Neuron (in vitro differentiated cells): ENCODE measurements around the gene HDAC9.
A peak's percentile ranks its signal among the peaks of the same experiment; 100 is the strongest.

Source experiments
- H2AFZ ChIP-seq: one replicate; pipeline ENCODE4 v1.6.1; 2013; ENCODE audit warnings: low read depth, mild to moderate bottlenecking, inconsistent platforms, low read length, moderate library complexity
- H3K27me3 ChIP-seq: one replicate; pipeline ENCODE4 v1.6.1; 2013; ENCODE audit warnings: low read length; ENCODE audit not compliant: insufficient read depth
- H3K36me3 ChIP-seq: one replicate; pipeline ENCODE4 v1.6.1; 2013; ENCODE audit warnings: low read length; ENCODE audit not compliant: insufficient read depth
- H3K4me1 ChIP-seq: one replicate; pipeline ENCODE4 v1.6.1; 2013; ENCODE audit warnings: low read length; ENCODE audit not compliant: insufficient read depth
- H3K4me3 ChIP-seq: 2 replicates; pipeline ENCODE4 v1.5.1; 2013; ENCODE audit warnings: mild to moderate bottlenecking, low read length, moderate library complexity
- H3K9me3 ChIP-seq: one replicate; pipeline ENCODE4 v1.6.1; 2013; ENCODE audit warnings: low read length

Gene HDAC9

DNA sequence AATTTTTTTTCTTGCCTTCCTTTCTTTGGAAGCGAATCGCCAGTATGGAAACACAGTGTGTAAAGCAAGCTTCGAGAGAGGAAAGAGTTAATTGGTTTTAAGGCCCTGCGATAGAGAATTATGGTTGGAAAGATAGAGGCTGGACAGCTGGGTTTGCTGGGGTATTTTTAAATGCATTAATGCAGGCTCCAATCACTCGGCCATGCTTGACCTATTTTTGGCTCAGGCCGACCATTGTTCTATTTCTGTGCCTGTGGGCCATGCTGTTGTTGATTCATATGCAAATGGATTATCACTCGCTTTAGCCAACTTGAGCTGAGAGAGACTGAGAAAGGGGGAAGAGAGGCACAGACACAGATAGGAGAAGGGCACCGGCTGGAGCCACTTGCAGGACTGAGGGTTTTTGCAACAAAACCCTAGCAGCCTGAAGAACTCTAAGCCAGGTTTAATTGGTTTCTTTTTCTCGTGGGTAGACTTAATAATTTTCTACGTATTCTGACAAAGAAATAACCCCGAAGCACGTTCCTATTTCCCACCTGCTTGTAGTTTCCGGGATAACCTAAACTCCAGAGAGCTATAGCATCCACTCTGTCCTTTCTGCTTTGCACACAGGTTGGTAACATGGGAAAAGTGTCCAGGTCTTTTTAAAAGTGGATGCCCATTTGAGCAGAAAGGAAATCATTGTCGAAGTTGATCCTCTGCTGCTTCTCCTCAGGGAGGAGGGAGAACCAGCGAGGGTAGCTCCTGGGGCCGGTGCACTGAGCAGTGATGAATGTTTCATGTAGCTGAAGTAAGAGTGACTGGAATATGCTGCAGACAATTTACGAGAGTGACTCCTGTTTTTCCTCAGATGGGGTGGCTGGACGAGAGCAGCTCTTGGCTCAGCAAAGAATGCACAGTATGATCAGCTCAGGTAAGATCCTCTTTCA, at the start of gene HDAC9:
HDAC9 (plus strand) TSS at position 338 of the 929 bp plus-strand sequence; CDS start at position 892, 554 bp downstream.
- H3K36me3 ChIP-seq = no peaks in the 10 kb centered on the region
- no peaks in the 10 kb centered on the region for H3K27me3 ChIP-seq
- H3K4me3 ChIP-seq = peak within 1 kb of the TSS; percentile 88
- peaks cover 32% of the 10 kb centered on the region for H3K4me1 ChIP-seq
- H2AFZ ChIP-seq = peak within 1 kb of the TSS; percentile 96
- no peaks in the 10 kb centered on the region for H3K9me3 ChIP-seq

DNA sequence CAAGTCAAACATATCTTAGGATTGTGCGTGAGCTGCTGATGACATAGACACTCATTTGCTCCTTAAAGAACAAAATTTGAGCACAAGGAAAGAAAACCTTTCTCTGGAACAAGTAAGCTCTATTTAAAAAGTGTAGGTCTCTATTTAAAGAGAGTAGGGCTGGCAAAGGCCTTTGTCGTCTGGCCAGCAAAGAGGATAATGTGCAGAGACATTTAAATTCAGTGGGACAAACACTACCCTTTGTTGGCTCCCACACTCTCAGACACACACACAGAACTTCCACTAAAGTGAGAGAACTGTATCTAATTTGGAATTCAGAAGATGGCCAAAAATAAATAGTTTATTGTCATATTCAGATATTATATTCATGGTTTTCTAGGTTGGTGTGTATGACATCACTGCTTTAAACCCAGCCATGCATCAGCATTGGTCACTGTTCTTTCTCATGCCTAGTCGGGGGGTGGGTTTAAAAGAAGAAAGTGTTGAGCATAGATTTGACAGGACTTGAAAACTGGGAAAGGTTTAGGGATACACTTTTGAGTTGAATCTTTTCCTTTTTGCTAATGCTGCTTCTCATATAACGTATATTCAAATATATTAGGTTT, 49.5 kb upstream of the HDAC9 start:
- Histone ChIP-seq H3K4me1 (peaks cover 25% of the 10 kb centered on the region), H3K27me3 (no peaks in the 10 kb centered on the region), H2AFZ (peak overlapping the region; percentile 98), H3K9me3 (no peaks in the 10 kb centered on the region), H3K4me3 (no peak overlapping the region), H3K36me3 (no peaks in the 10 kb centered on the region)

DNA sequence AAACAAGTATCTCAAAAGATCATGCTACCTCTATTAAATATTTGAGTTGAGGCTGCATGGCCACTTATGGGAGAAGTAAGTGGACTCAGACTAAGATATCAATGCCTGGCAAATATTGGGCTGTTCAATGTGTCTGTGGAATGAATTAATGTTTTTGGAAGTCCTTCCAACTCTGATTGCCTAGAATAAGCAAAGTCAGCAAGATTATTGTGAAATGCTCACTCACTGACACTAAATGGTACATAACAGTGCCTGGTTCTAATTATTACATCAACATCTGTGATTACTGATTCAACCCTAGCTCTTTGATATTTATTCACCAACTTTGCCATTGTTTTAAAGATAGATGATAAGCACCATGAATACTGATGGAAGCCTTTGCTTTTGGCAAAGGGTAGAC, 45.5 kb upstream of the HDAC9 start:
- no peaks in the 10 kb centered on the region for H3K9me3 ChIP-seq
- peaks cover 15% of the 10 kb centered on the region for H3K4me1 ChIP-seq
- no peaks in the 10 kb centered on the region for H3K36me3 ChIP-seq
- H2AFZ ChIP-seq = no peak overlapping the region
- H3K4me3 ChIP-seq = no peak overlapping the region
- H3K27me3 ChIP-seq = no peaks in the 10 kb centered on the region

DNA sequence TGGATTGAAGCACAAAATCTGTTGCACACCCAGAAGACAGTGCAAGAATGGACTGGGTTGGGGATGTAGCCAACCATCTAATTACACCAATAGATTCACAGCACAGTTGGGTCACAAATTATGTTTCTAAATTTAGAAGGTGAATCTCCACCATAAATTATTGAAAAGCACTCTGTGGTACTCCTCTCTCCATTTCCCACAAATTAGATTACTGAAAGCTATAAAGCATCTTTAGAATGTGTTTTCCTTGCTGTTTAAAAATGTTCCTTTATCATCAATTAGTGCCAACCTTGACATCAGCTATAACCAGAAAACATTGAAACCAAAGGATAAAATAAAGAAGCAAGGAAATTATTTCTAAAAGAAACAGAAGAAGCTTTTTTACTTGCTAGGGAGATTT, 39.9 kb upstream of the HDAC9 start:
- no peak overlapping the region for H3K4me3 ChIP-seq
- H3K36me3 ChIP-seq = no peaks in the 10 kb centered on the region
- no peak overlapping the region for H2AFZ ChIP-seq
- H3K4me1 ChIP-seq = peaks cover 5% of the 10 kb centered on the region
- no peaks in the 10 kb centered on the region for H3K9me3 ChIP-seq
- H3K27me3 ChIP-seq = no peaks in the 10 kb centered on the region

DNA sequence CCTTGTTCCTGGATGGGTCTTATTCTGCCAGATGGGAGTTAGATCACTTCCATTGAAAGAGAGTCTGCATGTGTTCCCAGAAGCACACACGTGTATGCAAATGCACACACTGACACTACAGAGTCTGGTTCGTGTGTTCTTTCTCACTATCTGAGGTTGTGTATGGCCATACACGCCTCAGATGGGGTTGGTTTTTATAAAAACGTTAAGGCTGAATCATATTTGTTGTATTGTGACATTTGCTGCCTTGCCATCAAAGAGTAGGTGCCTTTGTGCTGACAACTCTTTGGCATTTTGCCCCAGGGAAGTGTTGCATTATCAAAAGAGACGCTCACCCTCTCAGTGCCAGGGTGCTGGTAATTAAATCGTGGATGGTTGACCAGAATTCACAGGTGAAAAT, 37.7 kb upstream of the HDAC9 start:
- Histone ChIP-seq H3K4me1 (peaks cover 5% of the 10 kb centered on the region), H3K36me3 (no peaks in the 10 kb centered on the region), H3K9me3 (no peaks in the 10 kb centered on the region), H3K4me3 (no peak overlapping the region), H2AFZ (no peak overlapping the region), H3K27me3 (no peaks in the 10 kb centered on the region)

DNA sequence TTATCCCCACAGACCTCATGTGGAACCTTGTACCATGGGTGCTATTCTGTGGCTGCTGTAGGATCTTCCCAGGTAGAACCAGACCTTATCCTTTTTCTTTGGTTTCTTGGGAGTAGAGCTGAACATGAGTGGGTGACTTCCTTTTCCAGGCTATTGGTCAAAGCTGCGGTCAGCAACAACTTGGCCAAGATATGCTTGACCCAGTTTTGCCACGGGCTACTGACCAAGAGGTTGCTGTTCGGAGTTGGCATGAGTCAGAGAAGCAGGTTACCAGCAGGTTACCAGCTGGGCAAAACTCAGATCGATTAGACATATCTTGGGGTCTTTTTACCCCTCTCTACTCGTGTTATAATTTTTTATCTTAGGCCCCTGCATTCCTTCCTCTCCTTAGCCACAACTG, 36.7 kb upstream of the HDAC9 start:
- no peaks in the 10 kb centered on the region for H3K9me3 ChIP-seq

DNA sequence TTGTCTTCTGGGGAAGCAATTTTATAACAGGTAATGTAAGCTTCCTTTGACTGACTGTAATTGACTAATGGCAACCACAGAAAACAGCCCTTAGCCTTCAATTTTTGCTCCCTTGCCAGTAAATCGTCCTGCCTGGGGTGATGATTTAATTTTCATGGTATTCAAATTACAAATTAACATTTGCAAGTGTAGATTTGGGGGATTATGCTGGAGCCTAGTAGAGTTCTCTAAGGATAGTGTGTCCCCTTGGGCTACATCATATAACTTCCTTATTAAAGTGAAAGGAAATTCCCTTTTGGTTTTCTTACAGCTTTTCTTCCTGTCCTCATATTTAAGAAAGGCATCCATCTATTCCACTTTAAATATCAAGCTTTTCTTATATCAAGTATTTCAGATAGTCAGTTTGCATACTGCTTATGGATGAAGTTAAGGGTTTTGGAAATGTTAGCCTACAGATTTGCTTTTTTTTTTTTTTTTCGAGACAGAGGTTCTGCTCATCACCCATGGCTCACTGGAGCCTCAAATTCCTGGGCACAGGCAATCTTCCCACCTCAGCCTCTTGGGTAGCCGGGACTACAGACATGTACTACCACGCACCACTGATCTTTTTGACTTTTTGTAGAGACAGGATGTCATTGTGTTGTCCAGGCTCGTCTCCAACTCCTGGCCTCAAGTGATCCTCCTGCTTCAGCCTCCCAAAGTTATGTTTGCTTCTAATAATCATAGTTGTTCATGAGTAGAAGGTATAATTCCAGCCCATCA, 35.9 kb upstream of the HDAC9 start:
- Histone ChIP-seq H3K4me1 (peaks cover 5% of the 10 kb centered on the region), H3K36me3 (no peaks in the 10 kb centered on the region), H3K4me3 (no peak overlapping the region), H3K27me3 (no peaks in the 10 kb centered on the region), H3K9me3 (no peaks in the 10 kb centered on the region), H2AFZ (no peak overlapping the region)

More for the DNA sequence above, 36.7 kb upstream of the HDAC9 start:
- Histone ChIP-seq H3K4me3 (no peak overlapping the region), H3K4me1 (peaks cover 5% of the 10 kb centered on the region), H3K27me3 (no peaks in the 10 kb centered on the region), H3K36me3 (no peaks in the 10 kb centered on the region), H2AFZ (no peak overlapping the region)

DNA sequence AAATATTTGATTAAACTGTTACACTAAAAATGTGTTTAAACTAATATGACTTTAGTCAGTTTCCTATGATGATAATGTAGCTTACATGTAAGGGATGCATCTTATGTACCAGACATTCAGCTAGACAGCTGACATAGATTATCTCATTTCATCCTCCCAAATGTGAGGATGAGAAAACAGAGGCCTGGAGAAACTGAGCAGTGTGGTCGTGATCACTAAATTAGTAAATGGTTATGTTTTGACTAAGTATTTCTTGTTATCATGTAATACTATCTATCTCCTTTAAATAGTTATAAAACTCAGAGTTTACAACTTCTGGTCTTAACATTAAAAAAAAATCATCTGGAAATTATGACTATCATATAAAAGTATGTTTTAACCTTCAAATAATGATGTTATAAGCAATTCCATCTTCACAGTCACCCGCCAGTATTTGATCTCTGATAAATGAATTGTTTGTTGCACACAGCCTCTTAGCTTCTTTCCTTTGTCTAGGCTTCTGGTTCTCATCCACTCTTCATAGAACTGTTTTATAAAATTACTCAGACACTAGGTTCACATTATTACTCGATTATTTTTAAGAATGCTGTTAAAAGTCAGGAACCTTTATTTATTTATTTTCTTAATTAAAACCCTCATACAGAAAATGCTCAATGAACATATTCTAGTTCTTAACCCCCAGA, 33.6 kb upstream of the HDAC9 start:
- H2AFZ ChIP-seq = no peak overlapping the region
- no peaks in the 10 kb centered on the region for H3K27me3 ChIP-seq
- H3K9me3 ChIP-seq = no peaks in the 10 kb centered on the region
- H3K36me3 ChIP-seq = no peaks in the 10 kb centered on the region
- H3K4me3 ChIP-seq = no peak overlapping the region
- H3K4me1 ChIP-seq = peaks cover 5% of the 10 kb centered on the region

DNA sequence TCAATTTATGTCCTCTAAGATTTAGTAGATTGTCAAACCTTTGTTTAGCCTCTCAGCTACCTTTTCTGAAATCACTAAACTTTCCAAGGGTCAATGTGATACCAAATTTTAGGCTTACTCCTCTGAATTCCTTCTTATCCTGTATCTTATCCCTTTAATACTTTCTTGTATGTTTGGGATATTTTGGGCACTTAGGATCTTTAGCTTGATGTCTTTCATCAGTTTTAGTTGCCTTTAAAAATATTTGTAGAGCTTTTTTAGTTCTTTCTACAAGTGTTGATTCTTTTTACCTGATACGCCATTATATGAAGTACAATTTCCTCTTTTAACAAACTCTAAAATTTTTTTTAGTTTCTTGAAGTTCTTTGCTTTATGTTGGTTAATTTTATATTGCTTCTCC, 30.7 kb upstream of the HDAC9 start:
- Histone ChIP-seq H3K9me3 (no peaks in the 10 kb centered on the region), H3K27me3 (no peaks in the 10 kb centered on the region), H3K4me1 (no peaks in the 10 kb centered on the region), H3K36me3 (no peaks in the 10 kb centered on the region), H3K4me3 (no peak overlapping the region), H2AFZ (no peak overlapping the region)

DNA sequence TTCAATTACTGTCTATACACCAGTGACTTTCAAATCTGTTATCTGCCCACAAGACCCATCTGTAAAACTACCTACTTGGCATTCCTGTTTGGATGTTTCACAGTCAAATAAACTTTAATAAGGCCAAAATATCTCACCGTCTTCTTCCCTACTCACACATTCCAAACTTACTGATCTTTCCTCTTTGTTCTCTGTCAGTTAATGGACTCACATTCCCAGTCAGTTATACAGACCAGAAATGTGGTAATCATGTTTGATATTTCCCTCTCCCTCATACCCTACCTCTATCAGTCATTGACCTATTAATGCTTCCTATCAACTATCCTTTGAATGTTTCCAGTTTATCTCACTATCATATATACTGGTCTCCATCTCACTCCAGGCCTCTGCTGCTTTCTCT, 28.5 kb upstream of the HDAC9 start:
- no peak overlapping the region for H2AFZ ChIP-seq
- no peaks in the 10 kb centered on the region for H3K9me3 ChIP-seq
- H3K27me3 ChIP-seq = no peaks in the 10 kb centered on the region
- no peaks in the 10 kb centered on the region for H3K36me3 ChIP-seq
- no peaks in the 10 kb centered on the region for H3K4me1 ChIP-seq
- H3K4me3 ChIP-seq = no peak overlapping the region

DNA sequence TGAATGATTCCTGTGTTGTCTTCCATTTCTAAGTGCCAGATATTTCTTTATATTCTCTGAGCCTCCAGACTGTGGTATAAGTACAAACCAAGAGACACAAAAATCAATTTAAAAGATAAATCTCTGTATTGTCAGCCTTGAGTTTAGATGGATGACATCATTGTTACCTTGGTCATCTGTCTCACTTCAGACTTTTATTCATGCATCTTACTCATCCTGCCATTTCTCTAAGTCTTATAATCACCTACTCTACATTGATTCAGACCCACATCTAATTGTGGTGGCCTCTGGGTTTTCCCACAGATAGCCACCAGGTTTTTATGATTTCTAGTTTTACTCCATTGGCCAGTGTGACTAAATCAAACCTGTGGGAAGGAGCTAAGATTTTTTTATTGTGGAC, 26.8 kb upstream of the HDAC9 start:
- Histone ChIP-seq H3K9me3 (no peaks in the 10 kb centered on the region), H3K4me1 (no peaks in the 10 kb centered on the region), H3K36me3 (no peaks in the 10 kb centered on the region), H3K27me3 (no peaks in the 10 kb centered on the region), H2AFZ (no peak overlapping the region), H3K4me3 (no peak overlapping the region)

DNA sequence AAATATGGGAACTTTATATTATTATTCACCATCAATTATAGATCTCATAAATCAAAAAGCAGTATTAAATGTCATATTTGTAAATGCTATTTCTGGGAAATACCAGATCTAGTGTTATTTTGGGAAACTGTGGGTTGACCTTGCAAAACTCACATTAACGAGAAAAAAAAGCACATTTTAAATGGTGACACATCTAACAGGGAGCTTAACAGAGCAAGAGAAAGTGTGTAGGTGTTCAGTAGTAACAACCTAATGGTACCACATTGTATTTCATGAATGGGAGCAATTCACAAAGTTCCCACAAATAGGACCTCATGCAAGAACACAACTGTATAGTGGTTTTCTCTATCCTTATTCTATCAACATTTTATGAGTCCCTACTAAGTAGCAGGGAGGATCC, 26.2 kb upstream of the HDAC9 start:
- H3K9me3 ChIP-seq = no peaks in the 10 kb centered on the region
- no peaks in the 10 kb centered on the region for H3K4me1 ChIP-seq
- no peak overlapping the region for H2AFZ ChIP-seq
- no peak overlapping the region for H3K4me3 ChIP-seq
- H3K27me3 ChIP-seq = no peaks in the 10 kb centered on the region
- H3K36me3 ChIP-seq = no peaks in the 10 kb centered on the region
